Heart right ventricle (tissue), 16 donors: Measurements from ENCODE around the gene FOXC2. TPM values are rescaled to one million over a fixed set of nuclear protein-coding genes. Genes with fewer than 3 reads are reported as not detected.

Experiments used
- ATAC-seq, 8 donors: fragments of 200-7000 bp; cut with Tn5 transposase; one replicate each; pipeline ENCODE4 v1.9.1; 2020; ENCODE audit warnings: mild to moderate bottlenecking in 8 of 8, moderate library complexity in 8 of 8, moderate number of reproducible peaks in 1 of 8
- DNase-seq, 2 donors: peaks; one replicate each; pipeline ENCODE4 v3.0.0-alpha.2; 2020
- H3K27ac ChIP-seq, 10 donors: fragments of 200-600 bp; sonication (generic) in 2 of 10; one replicate each; pipeline versions ENCODE4 v1.5.0 to v1.8.0; 2020 to 2022; ENCODE audit warnings: mild to moderate bottlenecking in 3 of 10
- H3K27me3 ChIP-seq, 7 donors: fragments of 200-600 bp; one replicate each; pipeline ENCODE4 v1.8.0; 2021 to 2022; ENCODE audit warnings: mild to moderate bottlenecking in 2 of 7
- H3K36me3 ChIP-seq, 9 donors: fragments of 200-600 bp; sonication (generic) in 1 of 9; one replicate each; pipeline versions ENCODE4 v1.5.0 to v1.8.0; 2020 to 2022; ENCODE audit warnings: mild to moderate bottlenecking in 2 of 9
- H3K4me1 ChIP-seq, 9 donors: fragments of 200-600 bp; sonication (generic) in 1 of 9; one replicate each; pipeline versions ENCODE4 v1.5.0 to v1.8.0; 2020 to 2022; ENCODE audit warnings: mild to moderate bottlenecking in 4 of 9
- H3K4me3 ChIP-seq, 10 donors: fragments of 200-600 bp; sonication (generic) in 2 of 10; one replicate each; pipeline versions ENCODE4 v1.5.0 to v1.8.0; 2020 to 2022; ENCODE audit warnings: mild to moderate bottlenecking in 7 of 10, moderate library complexity in 2 of 10
- H3K9me3 ChIP-seq, 11 donors: fragments of 200-600 bp in 10 of 11; sonication (generic) in 2 of 11; one replicate each; pipeline versions ENCODE4 v1.5.0 to v1.8.0; 2013 to 2022; ENCODE audit warnings: mild to moderate bottlenecking in 2 of 11, control low read depth in 1 of 11, moderate library complexity in 1 of 11
- CTCF ChIP-seq, 9 donors: fragments of 200-600 bp; sonication (generic) in 2 of 9; IDR thresholded peaks; one replicate each; pipeline versions ENCODE4 v1.5.0 to v1.8.0; 2021 to 2022; ENCODE audit warnings: antibody characterized with exemption in 9 of 9, mild to moderate bottlenecking in 5 of 9, moderate library complexity in 1 of 9
- WGBS, 2 donors: extraction: QIAGEN DNeasy Blood & Tissue Kit; methylation state at CpG; one replicate each; pipeline ENCODE4 v1.1.7; 2013; ENCODE audit warnings: inconsistent platforms in 1 of 2; 5-methylcytosine and 5-hydroxymethylcytosine counted together
- intact Hi-C, 10 donors: fragments of 100-400 bp; cut with DNase I; formaldehyde crosslinking; loops; one replicate each; pipeline versions ENCODE4 v1.11.1 to v1.14.2; 2022
- polyA plus RNA-seq, 2 donors: library from polyadenylated mRNA; stranded (reverse); fragments of 200-250 nt; gene quantifications; one replicate each; pipeline ENCODE4 v1.2.3, GENCODE V29; 2013
- total RNA-seq, 10 donors: library from RNA; stranded (reverse); fragmentation: NEBNext Ultra II Directional in 3 of 10; extraction: Animal tissue kit (Norgen Biotek cat#: 25700) in 3 of 10; gene quantifications; one replicate each; pipeline versions ENCODE4 v1.2.1 to v1.2.4, GENCODE V29; 2021 to 2023
- donor health status: Arrhythmogenic right ventricular cardiomyopathy.
- donor health status: ischemic (EF 13 %, LVEDD 7.1; RV severe dilation, severe dysfunction).
- donor health status: healthy with polysubstance abuse.
- donor health status: DM: no; HTN: yes; CAD: no.
- donor health status: DM: no; HTN: no; CAD: no.
- donor health status: ischemic (EF 25% LVEDD 6.9; RV normal size, moderate dysfunction).
- donor health status: ischemic (EF 25% LVEDD 5.7; RV mildly dilated, moderate dysfunction).
- donor health status: healthy.
- donor health status: DM: yes; HTN: yes; CAD: no.
- donor health status: Ischemic cardiomyopathy.
- donor health status: ischemic (EF 35%, LVEDD 5.7; RV mildly dilated, moderate dysfunction).
- donor health status: nonischemic (EF 11% LVEDD 7.7; RV severe dilation, severe dysfunction).
- donor health status: DM: yes; HTN: yes; CAD: no.
- donor health status: PGD.
- donor health status: ischemic (EF 29% LVEDD 5.4; RV normal size, mild dysfunction).
- donor health status: nonischemic (EF 23%, LVEDD 6.1; RV moderate dilation, normal function).

FOXC2 gene
- total and polyA plus RNA-seq, 12 donors, result 0.66 to 2.2 (median 1.6) TPM

- Histone ChIP-seq H3K9me3 (no peaks in the 10 kb centered on the region), H3K27me3 (peaks cover 0 to 17% (median 7%) of the 10 kb centered on the region in 7 donors), H3K4me3 (peak overlapping the region; percentile 68 to 99 (median 88)), H3K4me1 (peaks cover 0 to 22% (median 12%) of the 10 kb centered on the region in 9 donors), H3K27ac (peak overlapping the region; percentile 14 to 96 (median 90)), H3K36me3 (peaks cover 0 to 27% (median 0%) of the 10 kb centered on the region in 9 donors)
- DNase-seq (no peak), ATAC-seq (peak in 3 of 8 donors; percentile 2 to 7 (median 3))
- intact Hi-C loops, result no loop called here
- no peak for TF ChIP-seq CTCF (IDR thresholded peaks at IDR 0.05)
- 6 to 8% methylated on average over 10 of the region's 10 CpGs for WGBS, 2 donors
Measured at GRCh38 chr16:86554599-86554916, 12.1 kb upstream of the FOXC2 start.

GRCh38 chr16:86554917-86555703 lies 11.5 kb upstream of the FOXC2 start, which contains the start of gene MTHFSD:
Gene MTHFSD, minus strand, starts transcription at chr16:86555235. Its CDS starts 51 bp downstream, at chr16:86555184.
- 3 to 5% methylated on average over 70 of the region's 70 CpGs for WGBS, 2 donors
- peaks cover 0 to 21% (median 10%) of the 10 kb centered on the region in 7 donors for H3K27me3 ChIP-seq
- peaks cover 0 to 22% (median 12%) of the 10 kb centered on the region in 9 donors for H3K4me1 ChIP-seq
- H3K4me3 ChIP-seq, result peak within 1 kb of the TSS; percentile 68 to 99 (median 88)
- DNase-seq, result peak; percentile 93 to 96
- TF ChIP-seq CTCF (IDR thresholded peaks at IDR 0.05), result no peak
- intact Hi-C loops, result no loop called here
- no peaks in the 10 kb centered on the region for H3K9me3 ChIP-seq
- H3K27ac ChIP-seq, result peak within 1 kb of the TSS; percentile 14 to 96 (median 90)
- H3K36me3 ChIP-seq, result peaks cover 0 to 22% (median 0%) of the 10 kb centered on the region in 9 donors
- peak; percentile 95 to 98 (median 98) for ATAC-seq

- DNase-seq, result no peak
Measured at GRCh38 chr16:86555704-86556075, 10.9 kb upstream of the FOXC2 start.

GRCh38 chr16:86556576-86556975 lies 10.1 kb upstream of the FOXC2 start:
- ATAC-seq, result no peak

More at GRCh38 chr16:86555704-86556075, 10.9 kb upstream of the FOXC2 start:
- Histone ChIP-seq H3K4me3 (peak overlapping the region; percentile 68 to 99 (median 88)), H3K27me3 (peaks cover 0 to 24% (median 13%) of the 10 kb centered on the region in 7 donors), H3K4me1 (peaks cover 0 to 22% (median 12%) of the 10 kb centered on the region in 9 donors), H3K9me3 (no peaks in the 10 kb centered on the region), H3K27ac (peak overlapping the region in 9 of 10 donors; percentile 80 to 96 (median 90)), H3K36me3 (peaks cover 0 to 16% (median 0%) of the 10 kb centered on the region in 9 donors)
- ATAC-seq, result peak in 3 of 8 donors; percentile 8 to 18 (median 9)
- 34 to 38% methylated on average over 17 of the region's 17 CpGs for WGBS, 2 donors
- no peak for TF ChIP-seq CTCF (IDR thresholded peaks at IDR 0.05)
- intact Hi-C loops, result no loop called here

More at GRCh38 chr16:86556576-86556975, 10.1 kb upstream of the FOXC2 start:
- Histone ChIP-seq H3K4me1 (peaks cover 0 to 22% (median 12%) of the 10 kb centered on the region in 9 donors), H3K27me3 (peaks cover 0 to 32% (median 18%) of the 10 kb centered on the region in 7 donors), H3K27ac (no peak overlapping the region), H3K4me3 (no peak overlapping the region), H3K36me3 (peaks cover 0 to 7% (median 0%) of the 10 kb centered on the region in 9 donors), H3K9me3 (no peaks in the 10 kb centered on the region)
- no peak for DNase-seq
- no peak for TF ChIP-seq CTCF (IDR thresholded peaks at IDR 0.05)
- intact Hi-C loops, result no loop called here
- WGBS, 2 donors, result 53 to 62% methylated on average over 5 of the region's 5 CpGs
